ENCODE data around the gene BACE2. TPM values are rescaled to one million over a fixed set of nuclear protein-coding genes. Genes with fewer than 3 reads are reported as not detected.

BACE2 gene
- total RNA-seq, 4 donors from 2014 or later: 31.9 to 63.4 (median 50.0) TPM

GRCh38 chr21:41228006-41228370 lies 60.0 kb downstream of the BACE2 start:
- 92% methylated on average over 2 of the region's 5 CpGs; no CpG with 5 or more reads in 1 of the 2 donors for WGBS, 2 donors (ENCODE audit: low coverage in 1 of 2)
- H3K9me3 ChIP-seq: no peaks in the 10 kb centered on the region
- H3K27me3 ChIP-seq: no peaks in the 10 kb centered on the region
- ATAC-seq: no peak
- no peak overlapping the region for H3K4me3 ChIP-seq
- no peaks in the 10 kb centered on the region for H3K4me1 ChIP-seq
- H3K27ac ChIP-seq: no peak overlapping the region
- H3K36me3 ChIP-seq: peaks cover 0 to 60% of the 10 kb centered on the region in 2 donors
- TF ChIP-seq POLR2A (IDR thresholded peaks at IDR 0.05): no peak

DNA sequence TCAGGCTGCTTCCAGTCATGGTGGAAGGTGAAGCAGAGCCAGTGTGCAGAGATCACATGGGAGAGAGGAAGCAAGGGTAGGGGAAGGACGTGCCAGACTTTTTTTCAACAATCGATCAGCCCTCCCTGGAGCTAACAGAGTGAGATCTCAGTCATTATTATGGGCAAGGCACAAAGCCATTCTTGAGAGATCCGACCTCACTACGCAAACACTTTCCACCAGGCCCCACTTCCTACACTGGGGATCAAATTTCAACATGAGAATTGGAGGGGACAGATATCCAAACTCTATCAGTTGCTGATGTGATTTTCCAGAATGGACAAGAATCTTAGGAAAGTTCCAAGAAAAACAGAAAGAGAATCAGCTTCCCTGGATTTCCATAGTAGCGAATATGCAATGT lies 60.5 kb downstream of the BACE2 start:
- 81 to 82% methylated on average over 5 of the region's 5 CpGs for WGBS, 2 donors (ENCODE audit: low coverage in 1 of 2)
- Histone ChIP-seq H3K4me1 (no peaks in the 10 kb centered on the region), H3K27ac (no peak overlapping the region), H3K9me3 (no peaks in the 10 kb centered on the region), H3K27me3 (no peaks in the 10 kb centered on the region), H3K36me3 (peaks cover 0 to 60% of the 10 kb centered on the region in 2 donors), H3K4me3 (no peak overlapping the region)
- no peak for TF ChIP-seq EP300 (IDR thresholded peaks at IDR 0.05)
- no peak for TF ChIP-seq POLR2AphosphoS5 (IDR thresholded peaks at IDR 0.05)
- no peak for TF ChIP-seq CTCF (IDR thresholded peaks at IDR 0.05)
- TF ChIP-seq POLR2A (IDR thresholded peaks at IDR 0.05): no peak
- ATAC-seq: no peak

GRCh38 chr21:41228958-41229357 lies 61.0 kb downstream of the BACE2 start:
- ATAC-seq: no peak
- H3K9me3 ChIP-seq: no peaks in the 10 kb centered on the region
- H3K4me3 ChIP-seq: no peak overlapping the region
- no peak for TF ChIP-seq EP300 (IDR thresholded peaks at IDR 0.05)
- peaks cover 0 to 60% of the 10 kb centered on the region in 2 donors for H3K36me3 ChIP-seq
- no peaks in the 10 kb centered on the region for H3K27me3 ChIP-seq
- no peaks in the 10 kb centered on the region for H3K4me1 ChIP-seq
- 73 to 89% methylated on average over 4 to 7 of the region's 7 CpGs for WGBS, 2 donors (ENCODE audit: low coverage in 1 of 2)
- no peak overlapping the region for H3K27ac ChIP-seq

- 97 to 98% methylated on average over 10 of the region's 10 CpGs for whole genome bisulfite sequencing, 2 donors (ENCODE audit: low coverage in 1 of 2)
- Histone ChIP-seq H3K4me1 (no peaks in the 10 kb centered on the region), H3K9me3 (no peaks in the 10 kb centered on the region), H3K36me3 (peaks cover 0 to 60% of the 10 kb centered on the region in 2 donors), H3K27me3 (no peaks in the 10 kb centered on the region), H3K27ac (no peak overlapping the region), H3K4me3 (no peak overlapping the region)
- TF ChIP-seq EP300 (IDR thresholded peaks at IDR 0.05) (no peak), POLR2A (IDR thresholded peaks at IDR 0.05) (no peak), POLR2AphosphoS5 (IDR thresholded peaks at IDR 0.05) (no peak), CTCF (IDR thresholded peaks at IDR 0.05) (no peak)
- ATAC-seq: no peak
Measured at GRCh38 chr21:41229509-41230248, 61.7 kb downstream of the BACE2 start.

- Histone ChIP-seq H3K27ac (no peak overlapping the region), H3K27me3 (no peaks in the 10 kb centered on the region), H3K4me3 (no peak overlapping the region), H3K4me1 (no peaks in the 10 kb centered on the region), H3K9me3 (no peaks in the 10 kb centered on the region), H3K36me3 (peaks cover 0 to 60% of the 10 kb centered on the region in 2 donors)
- 96 to 100% methylated on average over 2 to 4 of the region's 4 CpGs for WGBS, 2 donors (ENCODE audit: low coverage in 1 of 2)
- no peak for TF ChIP-seq EP300 (IDR thresholded peaks at IDR 0.05)
- no peak for TF ChIP-seq CTCF (IDR thresholded peaks at IDR 0.05)
- no peak for TF ChIP-seq POLR2A (IDR thresholded peaks at IDR 0.05)
- no peak for TF ChIP-seq POLR2AphosphoS5 (IDR thresholded peaks at IDR 0.05)
- ATAC-seq: no peak
Measured at GRCh38 chr21:41230497-41230896, 62.5 kb downstream of the BACE2 start.

- no peak for TF ChIP-seq POLR2AphosphoS5 (IDR thresholded peaks at IDR 0.05)
- no peak overlapping the region for H3K27ac ChIP-seq
- no peaks in the 10 kb centered on the region for H3K27me3 ChIP-seq
- 77 to 96% methylated on average over 2 to 5 of the region's 6 CpGs for WGBS, 2 donors (ENCODE audit: low coverage in 1 of 2)
- H3K4me1 ChIP-seq: no peaks in the 10 kb centered on the region
- ATAC-seq: no peak
- H3K9me3 ChIP-seq: no peaks in the 10 kb centered on the region
- H3K36me3 ChIP-seq: peaks cover 0 to 57% of the 10 kb centered on the region in 2 donors
- no peak overlapping the region for H3K4me3 ChIP-seq
Measured at GRCh38 chr21:41231060-41231459, 63.1 kb downstream of the BACE2 start.
